Fibroblast of the aortic adventitia (primary cell): Measurements from ENCODE around the gene VEGFC. TPM values are rescaled to one million over a fixed set of nuclear protein-coding genes. Genes with fewer than 3 reads are reported as not detected.
A peak's percentile ranks its signal among the peaks of the same experiment; 100 is the strongest.

Source experiments
- DNase-seq: peaks from one replicate; pipeline ENCODE4 v3.0.0-alpha.2; 2010; ENCODE audit warnings: low read depth
- H3K4me3 ChIP-seq: 2 replicates; pipeline ENCODE4 v1.5.1; 2011; ENCODE audit warnings: low read depth, mild to moderate bottlenecking, control low read depth, low read length, moderate library complexity
- CTCF ChIP-seq: IDR thresholded peaks from 2 replicates; pipeline ENCODE4 v1.5.1; 2011; ENCODE audit warnings: mild to moderate bottlenecking, low read length, control low read depth, inconsistent platforms; ENCODE audit not compliant: insufficient read depth
- total RNA-seq: library from RNA; depleted of rRNA; stranded (reverse); fragments of >200 nt; gene quantifications from 2 replicates; pipeline ENCODE4 v1.2.3, GENCODE V29; 2012; ENCODE audit warnings: low replicate concordance

VEGFC gene
- total RNA-seq, 1 donor: 42.9 TPM

GRCh38 chr4:176799653-176800052 is 6.9 kb upstream of the VEGFC start:
- H3K4me3 ChIP-seq: no peak overlapping the region
- DNase-seq: peak; percentile 69
- no peak for TF ChIP-seq CTCF

- no peak overlapping the region for H3K4me3 ChIP-seq
- no peak for TF ChIP-seq CTCF
- DNase-seq: no peak
Observed at GRCh38 chr4:176798540-176798939, 5.8 kb upstream of the VEGFC start.

GRCh38 chr4:176795441-176795840 is 2.7 kb upstream of the VEGFC start:
- no peak overlapping the region for H3K4me3 ChIP-seq
- no peak for DNase-seq
- TF ChIP-seq CTCF: no peak

GRCh38 chr4:176794651-176795050 is 1.9 kb upstream of the VEGFC start:
- H3K4me3 ChIP-seq: no peak overlapping the region
- no peak for DNase-seq
- no peak for TF ChIP-seq CTCF

- no peak for TF ChIP-seq CTCF
- peak; percentile 93 for DNase-seq
- peak overlapping the region; percentile 6 for H3K4me3 ChIP-seq
Observed at GRCh38 chr4:176794151-176794550, 1.4 kb upstream of the VEGFC start.

GRCh38 chr4:176793060-176793605 is 411 bp upstream of the VEGFC start:
- TF ChIP-seq CTCF: no peak
- H3K4me3 ChIP-seq: peak overlapping the region; percentile 53
- no peak for DNase-seq
